Activated T-cell treated with anti-CD3 and anti-CD28 coated beads, Interleukin-2, amount 50 U/mL, for 48 hours (primary cell): ENCODE data around the gene MED23.

Experiments used
- DNase-seq, 2 experiments: peaks; one replicate each; pipeline ENCODE4 v3.0.0-alpha.2; 2020

The MED23 gene

DNA sequence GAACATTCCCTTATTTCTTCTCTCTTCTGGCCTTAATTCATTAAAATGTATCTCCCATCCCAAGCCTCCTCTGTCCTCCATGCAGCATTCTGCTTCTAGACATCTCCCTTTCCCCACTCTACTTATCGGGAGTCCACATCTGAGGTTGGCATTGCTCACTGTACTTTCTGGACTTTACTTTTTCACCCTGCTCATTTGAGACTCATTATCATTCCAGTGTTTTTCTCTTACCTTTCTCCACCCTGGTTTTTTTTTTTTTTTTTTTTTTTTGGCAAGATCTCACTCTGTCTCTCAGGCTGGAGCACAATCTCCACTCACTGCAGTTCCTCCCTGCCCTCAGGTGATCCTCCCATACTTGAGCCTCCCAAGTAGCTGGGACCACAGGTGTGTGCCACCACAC, 13.5 kb upstream of the MED23 start:
- no peak for DNase-seq

DNA sequence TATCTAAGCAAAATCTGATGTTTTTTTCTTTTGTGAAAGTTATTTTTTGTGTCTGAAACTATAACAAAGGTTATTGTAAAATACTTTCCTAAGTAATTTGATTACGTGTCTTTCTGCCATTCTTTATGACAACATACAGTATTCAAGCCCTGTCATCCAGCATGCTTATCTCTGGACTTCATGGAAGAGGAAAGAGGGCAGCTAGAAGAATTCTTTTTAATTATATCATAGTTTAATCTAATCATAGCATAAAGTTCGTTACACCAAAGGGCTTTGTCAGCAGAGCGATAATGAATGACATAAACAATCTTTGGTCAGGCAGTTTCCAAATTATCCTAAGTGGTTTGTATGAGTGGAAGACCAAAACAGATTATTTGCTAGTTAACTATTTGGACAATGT, 12.5 kb upstream of the MED23 start:
- no peak for DNase-seq

DNA sequence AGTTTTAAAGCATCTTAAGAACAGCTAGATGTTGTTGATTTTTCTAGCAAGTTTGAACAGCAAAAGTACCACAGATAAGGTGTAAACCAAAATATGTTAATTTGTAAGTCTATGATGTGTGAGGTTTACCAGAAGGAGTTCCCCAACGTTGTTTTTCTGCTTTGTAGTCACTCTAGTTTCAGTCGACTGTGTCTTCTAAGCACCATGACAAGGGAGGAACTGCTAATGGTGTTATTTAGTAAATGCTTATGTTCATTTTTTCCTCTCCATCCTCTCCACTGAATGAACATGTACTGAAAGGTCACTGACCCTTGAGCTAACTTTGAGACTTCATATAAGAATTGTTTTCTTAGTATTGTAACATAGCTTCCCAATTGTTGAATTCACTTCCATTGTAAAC, 12.1 kb upstream of the MED23 start:
- DNase-seq: no peak

DNA sequence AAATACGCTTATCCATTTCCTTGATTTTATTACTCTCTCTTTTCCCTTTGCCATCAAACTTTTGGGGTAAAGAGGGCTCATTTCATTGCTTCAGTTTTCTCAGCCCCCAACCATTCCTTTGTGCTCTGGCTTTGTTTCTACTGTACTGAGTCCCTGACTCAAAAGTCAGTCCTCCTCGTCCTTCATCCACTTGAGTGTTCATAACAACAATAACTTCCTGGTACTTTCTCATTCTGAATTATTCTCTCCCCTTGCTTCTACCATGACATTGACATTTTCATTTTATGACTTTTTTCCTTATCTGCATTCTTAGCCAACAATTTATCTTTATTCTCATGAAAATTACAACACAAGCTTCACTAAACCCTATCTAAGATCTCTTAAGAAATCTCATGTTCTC, 10.0 kb upstream of the MED23 start:
- DNase-seq: no peak

DNA sequence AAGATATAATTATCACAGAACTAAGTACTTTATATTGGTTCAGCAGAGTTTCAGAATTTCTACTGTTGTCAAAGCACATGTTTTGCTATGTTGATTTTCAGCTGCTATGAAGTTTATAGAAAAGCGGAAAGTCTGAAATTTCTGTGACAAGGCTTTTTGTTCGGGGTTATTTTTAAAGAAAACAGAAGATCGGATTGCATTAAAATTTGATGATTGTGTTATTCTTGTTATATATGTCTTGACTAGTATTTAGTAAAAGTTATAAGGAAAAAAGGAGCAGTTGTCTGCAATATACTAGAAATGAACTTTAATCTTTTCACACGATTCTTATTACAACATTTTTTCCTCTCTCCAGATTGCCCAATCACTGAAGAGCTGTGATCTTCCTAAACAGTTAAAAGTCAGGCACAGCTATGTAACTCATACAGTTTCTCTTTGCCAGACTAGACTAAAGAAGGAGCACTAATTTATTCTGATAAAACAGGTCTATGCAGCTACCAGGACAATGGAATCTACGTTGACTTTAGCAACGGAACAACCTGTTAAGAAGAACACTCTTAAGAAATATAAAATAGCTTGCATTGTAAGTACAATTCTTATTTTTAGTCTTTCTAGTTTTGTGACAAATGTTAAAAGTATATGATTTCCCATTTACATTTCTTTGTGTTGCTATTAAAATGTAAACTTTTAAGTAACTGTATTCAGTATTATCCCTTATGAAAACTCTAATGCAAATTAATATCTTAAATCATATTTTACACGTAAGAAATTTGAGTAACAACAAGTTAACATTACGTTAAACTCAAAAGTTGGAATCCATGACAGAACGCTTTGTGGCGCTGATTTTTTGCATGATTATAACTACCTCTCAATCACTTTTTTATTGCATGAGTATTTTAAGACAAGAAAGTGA, 9.1 kb upstream of the MED23 start, which contains the start of gene ENPP3:
TSS of gene ENPP3 (plus strand) at position 423 of the 913 bp plus-strand sequence. CDS start at position 506, 83 bp downstream.
- no peak for DNase-seq

DNA sequence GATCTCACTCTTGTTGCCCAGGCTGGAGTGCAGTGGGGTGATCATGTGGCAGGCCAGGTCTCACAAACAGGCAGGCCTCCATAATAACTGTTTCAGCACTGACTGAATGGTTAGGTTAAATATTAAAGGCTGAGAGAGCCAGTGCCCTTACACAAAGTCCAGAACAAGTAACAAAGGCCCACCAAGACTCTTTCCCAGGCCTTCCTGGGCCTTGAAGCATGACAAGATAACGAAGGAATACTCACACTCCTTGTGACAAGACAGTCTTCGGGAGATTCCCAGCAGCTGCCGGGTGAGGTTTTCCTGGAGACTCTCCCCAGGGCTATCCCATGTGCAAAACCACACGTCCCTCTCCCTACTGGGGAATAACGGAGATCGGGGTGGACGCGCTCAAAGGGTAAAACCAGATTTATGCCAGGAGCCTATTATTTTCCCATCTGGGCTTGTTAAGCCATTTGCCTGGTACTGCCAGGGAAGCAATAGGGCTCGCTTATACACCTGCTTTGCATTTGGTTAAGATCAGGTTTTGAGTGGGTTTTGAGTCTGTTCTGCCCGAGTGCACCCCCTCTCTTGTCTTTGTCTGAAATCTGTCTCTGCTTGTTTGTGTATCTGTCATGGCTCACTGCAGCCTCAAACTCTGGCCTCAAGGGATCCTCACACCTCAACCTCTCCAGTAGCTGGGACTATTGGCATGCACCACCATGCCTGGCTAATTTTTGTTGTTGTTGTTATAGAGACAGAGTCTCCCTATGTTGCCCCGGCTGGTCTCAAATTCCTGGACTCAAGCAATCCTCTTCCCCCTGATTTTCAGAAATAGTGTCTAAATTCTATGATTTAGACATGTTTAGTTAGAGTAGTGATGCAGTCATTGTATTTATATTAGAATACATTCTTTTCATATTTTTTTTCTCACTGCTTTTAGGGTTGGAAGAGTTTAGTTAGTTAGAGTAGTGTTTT, 7.6 kb upstream of the MED23 start:
- DNase-seq: no peak

DNA sequence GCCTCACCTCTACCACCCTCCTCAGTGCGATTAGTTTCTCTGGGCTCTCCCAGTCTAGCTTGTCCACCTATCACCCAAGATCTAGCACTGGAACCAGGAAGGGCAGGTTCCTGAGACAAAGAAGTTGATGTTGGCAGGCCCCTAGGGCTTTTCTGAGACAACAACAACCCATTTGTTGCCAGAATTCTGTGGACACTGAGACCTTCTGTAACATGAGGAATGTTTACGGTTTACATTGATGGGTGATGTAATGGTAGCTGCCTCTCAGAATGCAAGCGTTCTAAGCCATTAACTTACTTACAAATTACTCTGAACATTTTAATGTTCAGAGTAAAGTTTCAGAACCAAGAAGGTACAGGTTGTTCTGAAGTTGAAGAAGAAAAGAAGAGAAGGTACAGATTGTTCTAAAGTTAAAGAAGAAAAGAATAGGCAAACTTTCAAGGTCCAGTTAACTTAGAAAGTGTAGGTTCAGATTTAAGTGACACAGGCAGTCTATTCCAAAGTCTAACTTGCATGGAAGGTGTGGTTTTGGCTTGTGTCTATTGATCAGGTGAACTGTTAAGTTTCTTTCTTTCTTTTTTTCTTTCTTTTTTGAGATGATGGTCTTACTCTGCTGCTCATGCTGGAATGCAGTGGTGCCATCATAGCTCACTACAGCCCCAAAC, 3.7 kb upstream of the MED23 start:
- DNase-seq: no peak

DNA sequence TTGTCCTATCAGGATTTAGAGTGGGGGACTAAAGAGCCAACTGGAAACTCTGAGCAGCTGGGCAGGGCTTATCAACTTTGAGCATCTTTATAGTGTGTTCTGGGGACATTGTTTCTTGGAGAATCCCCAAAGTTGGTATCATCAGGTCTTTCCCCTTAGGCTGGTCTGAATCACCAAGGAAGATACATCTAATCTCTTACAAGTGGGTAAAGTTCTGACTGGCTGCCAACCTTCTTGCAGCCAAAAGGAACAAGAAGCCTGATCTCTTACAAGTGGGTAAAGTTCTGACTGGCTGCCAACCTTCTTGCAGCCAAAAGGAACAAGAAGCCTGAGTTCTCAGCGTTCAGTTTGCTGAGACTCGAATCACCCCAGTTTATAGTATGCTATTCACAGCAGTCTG, 1.6 kb upstream of the MED23 start:
- no peak for DNase-seq

DNA sequence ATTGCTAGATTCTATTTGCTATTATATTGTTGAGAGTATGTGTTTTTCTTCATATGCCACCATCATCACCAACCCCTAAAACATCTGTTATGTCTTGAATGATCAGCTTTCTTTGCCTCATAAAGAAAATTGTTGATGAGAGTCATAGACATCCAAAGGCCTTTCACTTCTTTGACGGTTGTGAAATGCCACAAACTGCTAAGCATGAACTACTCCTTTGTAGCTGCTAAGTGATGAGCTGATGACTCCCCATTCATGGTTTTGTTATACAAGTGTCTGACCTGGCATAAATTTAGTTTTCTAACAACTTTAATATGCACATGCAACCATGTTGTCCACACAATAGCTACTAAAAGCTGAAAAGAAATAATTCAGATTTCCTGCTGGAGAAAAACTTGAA, 684 bp upstream of the MED23 start:
- DNase-seq: no peak

DNA sequence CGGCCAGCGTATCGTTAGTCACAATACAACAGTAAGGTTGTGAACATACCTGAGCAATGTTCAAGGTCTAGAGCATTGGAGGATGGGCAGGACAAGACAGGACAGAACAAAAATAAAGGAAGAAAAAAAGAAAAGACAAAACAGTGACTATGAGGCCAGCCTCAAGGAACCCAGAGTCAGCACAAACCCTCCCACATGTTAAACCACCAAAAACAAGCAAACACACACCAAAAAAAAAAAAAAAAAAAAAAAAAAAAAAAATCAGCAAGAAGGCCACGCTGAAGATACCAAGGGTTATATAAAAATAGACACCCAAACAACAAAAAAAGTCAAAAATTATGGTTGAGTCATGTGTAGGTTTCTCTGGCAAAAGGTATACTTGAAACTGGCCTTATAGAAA, 12.8 kb downstream of the MED23 start:
- DNase-seq: no peak

DNA sequence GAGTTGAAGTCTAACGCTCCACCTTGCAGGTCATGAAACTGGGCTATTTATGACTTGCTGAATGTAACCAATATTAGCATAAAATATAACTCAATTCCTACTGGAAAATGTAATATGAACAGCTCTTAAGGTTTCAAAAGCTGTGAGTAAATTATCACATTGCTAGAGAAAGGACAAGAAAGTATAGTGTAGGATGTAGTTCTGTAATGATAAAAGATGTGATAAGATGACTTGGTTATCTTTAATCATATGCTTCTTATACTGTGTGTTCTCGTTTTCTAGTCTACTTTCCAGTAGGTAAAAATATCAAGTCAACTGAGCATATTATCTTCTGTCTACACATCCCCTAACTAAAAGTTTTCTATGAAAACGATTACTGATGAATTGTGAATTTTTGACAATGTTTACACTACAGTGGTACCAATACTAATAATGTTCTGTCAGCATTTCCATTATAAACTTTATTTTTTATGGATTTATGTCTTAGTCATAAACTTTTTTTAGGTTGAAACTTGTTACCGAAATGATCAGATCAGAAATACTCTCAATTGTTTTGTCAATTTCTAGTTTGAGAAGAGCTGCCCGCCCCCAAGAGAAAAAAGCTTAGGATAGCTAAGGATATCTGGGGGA, 14.6 kb downstream of the MED23 start:
- DNase-seq: no peak

DNA sequence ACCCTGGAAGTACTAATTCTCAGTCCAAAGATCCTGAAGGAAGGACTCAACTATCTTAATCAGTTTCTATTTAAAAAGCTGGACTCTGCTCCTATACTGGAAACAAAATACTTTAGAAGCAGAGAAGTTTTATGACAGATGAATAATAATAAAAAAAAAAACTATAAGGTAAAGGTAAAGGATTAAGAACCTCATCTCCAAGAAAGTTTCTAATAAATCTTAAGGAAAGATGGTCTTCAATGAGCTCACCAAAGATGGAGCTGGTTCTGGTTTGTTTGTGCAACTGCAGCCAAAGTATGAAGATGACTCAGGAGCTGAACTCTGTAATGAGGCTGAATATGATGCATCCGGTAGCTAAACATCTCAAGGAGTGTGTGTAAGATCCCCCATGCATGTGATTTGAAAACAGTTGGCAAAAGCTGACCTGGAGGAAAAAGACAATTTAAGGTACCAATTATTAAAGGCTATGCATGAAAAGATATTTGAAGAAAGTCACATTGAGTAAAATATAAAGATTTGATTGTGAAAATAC, 25.2 kb downstream of the MED23 start:
- no peak for DNase-seq

DNA sequence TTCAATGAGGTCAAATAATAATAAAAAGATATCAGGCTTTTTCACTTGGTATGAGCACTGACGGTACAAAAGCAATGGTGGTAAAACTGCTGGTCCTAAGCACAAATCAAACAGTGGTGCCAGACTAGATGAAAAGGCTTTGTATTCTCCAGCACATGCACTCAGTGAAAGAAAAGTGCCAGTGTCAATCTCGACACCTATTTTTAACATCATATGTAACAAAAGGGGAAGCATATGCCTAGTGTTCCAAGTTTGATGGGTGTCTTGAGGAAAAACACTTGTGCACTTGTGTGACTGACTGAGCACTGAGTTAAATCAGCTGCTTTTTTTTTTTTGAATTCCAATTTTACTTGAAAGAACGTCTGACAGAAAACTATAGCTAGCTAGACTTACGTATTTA, 27.3 kb downstream of the MED23 start:
- no peak for DNase-seq

DNA sequence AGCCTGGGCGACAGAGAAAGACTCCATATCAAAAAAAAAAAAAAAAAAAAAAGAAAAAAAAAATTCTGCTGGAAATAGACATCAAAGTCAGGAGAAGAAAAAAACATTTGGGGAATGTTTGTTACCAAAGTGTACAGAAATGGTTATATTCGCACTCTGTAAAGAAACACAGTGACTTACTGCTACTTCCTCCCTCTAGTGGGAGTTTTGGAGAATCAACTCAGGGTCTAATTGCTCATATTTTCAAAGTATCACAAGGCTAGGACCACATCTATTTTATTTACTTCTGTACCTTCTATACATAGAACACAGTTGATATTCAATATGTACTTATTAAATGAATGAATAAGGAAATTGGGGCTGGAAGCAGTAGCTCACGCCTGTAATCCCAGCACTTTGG, 30.6 kb downstream of the MED23 start:
- no peak for DNase-seq

DNA sequence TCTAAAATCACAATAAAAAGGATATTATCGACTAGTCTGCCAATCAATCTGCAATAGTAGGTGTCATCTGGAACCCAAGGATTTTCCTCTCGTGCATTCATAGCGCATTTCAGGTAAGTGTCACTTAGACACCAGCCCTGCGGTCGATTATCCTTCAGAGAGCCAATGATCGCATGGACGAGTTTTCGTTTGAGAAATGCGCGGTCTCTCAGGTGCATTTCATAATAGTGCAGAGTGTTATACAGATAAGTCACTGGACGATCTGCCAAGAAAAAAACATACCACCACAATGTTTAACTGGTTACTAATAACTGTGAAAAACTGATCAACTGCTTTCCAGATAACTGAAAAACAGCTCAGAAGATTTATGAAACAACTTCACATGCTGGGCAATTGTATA, 34.0 kb downstream of the MED23 start:
- DNase-seq: no peak

DNA sequence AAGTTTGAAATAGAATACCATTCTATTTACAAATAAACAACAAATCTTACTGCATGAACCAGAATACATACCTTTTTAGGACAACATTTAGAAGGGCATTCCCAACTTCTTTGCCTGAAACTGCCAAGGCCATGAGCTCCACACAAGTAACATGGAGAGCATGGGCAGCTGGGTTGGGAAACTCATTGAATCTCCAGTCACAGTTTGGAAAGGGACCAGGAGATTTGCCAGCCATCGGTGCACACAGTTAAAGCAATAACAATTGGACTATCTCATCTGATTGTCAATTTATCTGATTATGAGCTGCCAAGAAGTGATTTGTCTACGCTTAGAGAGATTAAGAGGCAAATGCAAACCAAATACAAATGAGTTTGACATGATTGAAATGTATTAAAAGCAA, 35.1 kb downstream of the MED23 start:
- no peak for DNase-seq

DNA sequence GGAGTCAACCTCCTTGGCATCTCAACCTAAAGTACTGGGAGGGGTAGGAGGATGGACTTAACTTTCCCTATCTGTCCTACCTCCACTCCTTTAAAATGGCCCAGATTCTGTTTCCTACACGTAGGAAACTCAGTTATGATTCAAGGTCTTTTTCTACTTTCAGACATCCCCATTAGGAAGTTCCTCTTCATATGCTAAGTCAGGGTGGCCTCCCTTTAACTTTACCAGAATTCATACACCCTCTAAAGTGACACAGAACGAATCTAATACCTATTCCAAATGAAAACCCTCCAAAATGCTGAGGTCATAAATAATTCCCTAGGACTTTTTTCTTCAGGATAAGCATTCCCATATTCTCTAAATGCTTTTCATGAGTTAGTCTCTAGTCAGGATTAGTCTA, 39.4 kb downstream of the MED23 start:
- no peak for DNase-seq

DNA sequence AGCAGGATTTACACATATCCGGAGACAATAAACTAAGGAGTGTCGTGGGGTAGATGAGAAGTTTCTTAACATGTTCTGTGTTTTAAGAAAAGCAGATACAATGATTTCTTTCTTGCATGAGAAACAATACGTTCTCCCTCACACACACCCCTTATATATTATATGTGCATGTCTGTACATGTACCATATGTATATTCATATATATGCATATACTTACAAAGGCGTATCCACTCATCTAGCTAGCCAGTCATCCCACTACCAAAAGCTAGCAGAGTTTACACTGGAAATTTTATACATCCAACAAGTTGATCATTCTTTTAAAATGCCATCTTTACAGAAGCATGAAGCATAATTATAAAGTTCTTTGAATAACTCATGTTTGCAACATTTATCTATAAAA, 40.1 kb downstream of the MED23 start:
- no peak for DNase-seq

DNA sequence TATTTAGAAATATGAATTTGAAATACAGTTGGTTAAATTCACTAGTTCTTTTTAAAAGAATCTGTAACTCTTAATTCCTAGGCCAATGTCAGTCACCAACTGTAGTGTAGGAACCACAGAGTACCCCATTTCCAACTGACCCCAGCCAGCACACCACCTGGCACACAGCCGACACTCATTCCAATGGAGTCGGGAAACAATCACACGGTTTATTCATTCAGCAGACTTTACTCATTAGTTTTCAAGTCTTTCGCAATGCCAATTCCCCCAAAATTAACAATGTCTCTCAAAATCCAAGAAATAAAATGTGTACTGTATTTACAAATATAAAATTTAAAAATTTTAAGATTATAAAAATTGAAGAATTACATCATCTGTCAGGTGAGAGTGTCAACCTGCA, 41.5 kb downstream of the MED23 start:
- no peak for DNase-seq

DNA sequence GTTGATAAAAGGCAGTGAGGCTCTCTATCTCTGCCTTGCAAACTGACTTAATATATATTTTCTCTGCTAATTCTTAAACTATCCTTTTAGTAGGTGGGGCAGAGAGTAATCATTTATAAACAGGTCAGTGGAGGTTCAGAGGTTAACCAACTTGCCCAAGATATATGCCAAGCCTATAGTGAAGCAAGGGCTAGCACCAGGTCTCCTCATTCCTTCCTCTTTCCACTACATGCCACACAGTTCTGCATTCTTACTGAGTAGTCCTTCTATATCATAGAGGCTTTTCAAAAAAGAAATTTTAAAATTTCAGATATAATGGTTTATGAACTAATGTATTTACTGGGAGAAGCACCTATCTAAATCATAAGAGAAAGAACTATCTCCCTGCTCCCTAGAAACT, 46.5 kb downstream of the MED23 start:
- no peak for DNase-seq

DNA sequence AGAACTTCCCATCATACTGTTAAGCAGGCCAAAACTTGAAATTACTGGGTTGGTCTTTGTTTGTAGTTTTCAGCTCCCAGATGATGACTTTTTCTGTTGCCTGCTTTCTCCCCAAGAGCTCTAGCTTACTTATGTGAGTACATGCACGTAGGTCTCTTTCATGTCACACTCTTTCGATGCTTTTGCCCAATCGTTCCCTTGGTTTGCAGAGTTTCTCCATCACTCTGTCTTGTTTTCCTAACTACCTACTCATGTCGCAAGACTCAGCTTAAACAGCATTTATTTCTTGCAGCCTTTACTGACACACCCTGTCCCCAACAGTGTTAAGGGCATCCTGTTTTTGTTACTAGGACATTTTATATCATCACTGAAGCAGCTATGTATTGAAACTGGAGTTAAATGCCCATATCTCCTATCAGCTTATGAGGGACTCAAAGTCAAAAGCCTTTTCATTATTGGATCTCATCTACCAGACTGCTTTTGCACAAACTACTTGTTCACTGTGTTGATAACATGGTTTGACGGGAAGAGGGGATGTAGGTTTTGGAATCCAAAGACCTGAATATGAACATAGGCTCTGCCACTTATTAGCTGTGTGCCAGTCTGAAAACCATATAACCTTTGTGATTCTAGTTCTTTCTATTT, 52.1 kb downstream of the MED23 start:
- DNase-seq: no peak

DNA sequence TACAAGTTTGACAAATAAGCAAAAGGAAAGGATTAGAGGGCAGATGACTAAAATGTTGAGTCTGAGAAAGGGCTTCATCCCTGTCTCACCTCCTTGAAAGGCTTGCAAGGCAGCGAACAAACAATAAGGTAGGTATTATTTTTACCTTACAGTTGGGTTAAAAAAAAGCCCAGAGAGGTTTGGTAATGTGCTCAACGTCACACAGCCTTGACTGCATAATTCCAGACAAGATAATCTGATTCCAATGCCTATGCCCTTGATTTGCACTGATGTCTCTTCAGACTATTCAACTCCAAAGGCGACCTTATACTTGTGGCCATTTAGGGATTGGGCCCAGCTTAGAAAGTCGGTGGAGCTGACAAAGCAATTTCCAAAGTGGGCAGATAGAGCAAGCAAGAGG, 53.4 kb downstream of the MED23 start:
- DNase-seq: no peak
